Keratinocyte (primary cell): Measurements from ENCODE around the gene PHAF1. TPM values are rescaled to one million over a fixed set of nuclear protein-coding genes. Genes with fewer than 3 reads are reported as not detected.

ENCODE experiments used
- DNase-seq: peaks from one replicate; pipeline ENCODE4 v3.0.0-alpha.2; 2011; ENCODE audit warnings: low read depth, missing footprints, low spot score
- FAIRE-seq: peaks from 2 replicates; lab custom pipeline; 2011; peaks lifted over from hg19 to GRCh38; lab: Jason Lieb, UNC
- H2AFZ ChIP-seq: 2 replicates; pipeline ENCODE4 v1.6.0; 2012; ENCODE audit warnings: low read length, control low read depth, inconsistent platforms; ENCODE audit not compliant: control insufficient read depth
- H3K27ac ChIP-seq: 2 replicates; pipeline ENCODE4 v1.5.1; 2011; ENCODE audit warnings: low read length; ENCODE audit not compliant: control insufficient read depth, insufficient read depth
- H3K27me3 ChIP-seq: 3 replicates; pipeline ENCODE4 v1.6.0; 2011; ENCODE audit warnings: low read length; ENCODE audit not compliant: control insufficient read depth, insufficient read depth; ENCODE audit errors: extremely low read depth
- H3K36me3 ChIP-seq, 2 experiments: 2 replicates in 1 of 2; 3 replicates in 1 of 2; pipeline ENCODE4 v1.5.1; 2011; ENCODE audit warnings: low read length in 2 of 2, mild to moderate bottlenecking in 1 of 2; ENCODE audit not compliant: control insufficient read depth in 2 of 2, insufficient read depth in 2 of 2; ENCODE audit errors: extremely low read depth in 1 of 2
- H3K4me1 ChIP-seq: 3 replicates; pipeline ENCODE4 v1.5.1; 2011; ENCODE audit warnings: low read length; ENCODE audit not compliant: control insufficient read depth, insufficient read depth; ENCODE audit errors: extremely low read depth
- H3K4me2 ChIP-seq: 3 replicates; pipeline ENCODE4 v1.6.0; 2011; ENCODE audit warnings: low read depth, low read length; ENCODE audit not compliant: control insufficient read depth, insufficient read depth; ENCODE audit errors: extremely low read depth
- H3K4me3 ChIP-seq, 3 experiments: fragments of 200-600 bp in 1 of 3; sonication (generic) in 1 of 3; 2 replicates in 2 of 3; 3 replicates in 1 of 3; pipeline ENCODE4 v1.5.1; 2011 to 2016; ENCODE audit warnings: low read length in 3 of 3, mild to moderate bottlenecking in 3 of 3, control low read depth in 2 of 3, inconsistent platforms in 1 of 3, low read depth in 1 of 3, mixed read lengths in 1 of 3, mixed run types in 1 of 3, moderate library complexity in 1 of 3; ENCODE audit not compliant: control insufficient read depth in 2 of 3, insufficient read depth in 2 of 3; ENCODE audit errors: extremely low read depth in 1 of 3
- H3K79me2 ChIP-seq: 2 replicates; pipeline ENCODE4 v1.6.0; 2012; ENCODE audit warnings: low read length; ENCODE audit not compliant: control insufficient read depth, insufficient read depth
- H3K9ac ChIP-seq: 3 replicates; pipeline ENCODE4 v1.6.0; 2011; ENCODE audit warnings: low read length; ENCODE audit not compliant: control insufficient read depth, insufficient read depth; ENCODE audit errors: extremely low read depth
- H3K9me1 ChIP-seq: 3 replicates; pipeline ENCODE4 v1.6.0; 2011; ENCODE audit warnings: low read length; ENCODE audit not compliant: control insufficient read depth, insufficient read depth; ENCODE audit errors: extremely low read depth
- H3K9me3 ChIP-seq: 2 replicates; pipeline ENCODE4 v1.5.1; 2012; ENCODE audit warnings: low read depth, low read length; ENCODE audit not compliant: control insufficient read depth
- H4K20me1 ChIP-seq: 3 replicates; pipeline ENCODE4 v1.6.0; 2011; ENCODE audit warnings: low read length; ENCODE audit not compliant: control insufficient read depth, insufficient read depth; ENCODE audit errors: extremely low read depth
- CTCF ChIP-seq, 3 experiments: IDR thresholded peaks in 1 of 3; conservative IDR thresholded peaks in 1 of 3; optimal IDR thresholded peaks in 1 of 3; 2 replicates in 2 of 3; 3 replicates in 1 of 3; pipeline versions ENCODE3 to v1.5.1; 2011; ENCODE audit warnings: low read length in 3 of 3, mild to moderate bottlenecking in 3 of 3, moderate library complexity in 2 of 3, control low read depth in 1 of 3, inconsistent platforms in 1 of 3; ENCODE audit not compliant: insufficient read depth in 2 of 3; ENCODE audit errors: extremely low read depth in 1 of 3
- EZH2 ChIP-seq: IDR thresholded peaks from one replicate; pipeline ENCODE4 v1.6.1; 2012; ENCODE audit warnings: inconsistent platforms, mild to moderate bottlenecking, low read length, moderate library complexity
- dilution Hi-C: fragments of 300-500 bp; cut with MboI; formaldehyde crosslinking; loops from one replicate; pipeline ENCODE4 v1.7.0; 2020; ENCODE audit warnings: low sequenced_read_pairs; ENCODE audit not compliant: extremely low pct_ligation_motif_present
- polyA plus RNA-seq, 5 experiments: library from polyadenylated mRNA; depleted of rRNA in 3 of 5; stranded (reverse) in 3 of 5; stranded (forward) in 1 of 5; unstranded in 1 of 5; fragments of >200 nt; gene quantifications; 1 replicate in 1 of 5; 2 replicates in 3 of 5; 3 replicates in 1 of 5; pipeline versions ENCODE4 v1.2.1 to v1.2.3, GENCODE V29; 2011 to 2012; ENCODE audit warnings: missing spikeins in 2 of 5, low read depth in 1 of 5, low replicate concordance in 1 of 5

PHAF1 gene
- polyA plus RNA-seq, 1 donor (not counting 4 experiments of a cell fraction or from before 2014, with no cell fraction given) = 26.7 TPM

GRCh38 chr16:67104845-67105244 is 4.9 kb upstream of the PHAF1 start:
- H4K20me1 ChIP-seq = no peaks in the 10 kb centered on the region
- no peak for DNase-seq
- peaks cover under 1% of the 10 kb centered on the region for H3K79me2 ChIP-seq
- peaks cover 2% of the 10 kb centered on the region for H3K9me1 ChIP-seq
- H3K27ac ChIP-seq = no peak overlapping the region
- H3K4me2 ChIP-seq = no peak overlapping the region
- H3K36me3 ChIP-seq = peaks cover 0 to 2% of the 10 kb centered on the region in 2 experiments
- H3K9ac ChIP-seq = no peak overlapping the region
- peaks cover 15% of the 10 kb centered on the region for H3K4me1 ChIP-seq
- no peak overlapping the region for H3K4me3 ChIP-seq
- TF ChIP-seq CTCF (optimal IDR thresholded peaks at IDR 0.05 in 1 of 3, IDR thresholded peaks at IDR 0.05 in 1 of 3, conservative IDR thresholded peaks at IDR 0.05 in 1 of 3; ENCODE audit: extremely low read depth in 1 of 3, insufficient read depth in 2 of 3, low read length in 3 of 3) (no peak), EZH2 (no peak)
- dilution Hi-C loops = no loop called here
- H2AFZ ChIP-seq = no peak overlapping the region
- H3K27me3 ChIP-seq = no peaks in the 10 kb centered on the region
- no peak for FAIRE-seq
- no peaks in the 10 kb centered on the region for H3K9me3 ChIP-seq

GRCh38 chr16:67105246-67105645 is 4.5 kb upstream of the PHAF1 start:
- H3K4me1 ChIP-seq = peaks cover 15% of the 10 kb centered on the region
- H3K27ac ChIP-seq = no peak overlapping the region
- H3K4me2 ChIP-seq = no peak overlapping the region
- H3K79me2 ChIP-seq = peaks cover 4% of the 10 kb centered on the region
- no peak overlapping the region for H3K9ac ChIP-seq
- H3K9me3 ChIP-seq = no peaks in the 10 kb centered on the region
- no peak overlapping the region for H2AFZ ChIP-seq
- no peak for DNase-seq
- no peak for FAIRE-seq
- H4K20me1 ChIP-seq = no peaks in the 10 kb centered on the region
- H3K27me3 ChIP-seq = no peaks in the 10 kb centered on the region
- peaks cover 0 to 2% of the 10 kb centered on the region in 2 experiments for H3K36me3 ChIP-seq
- dilution Hi-C loops = no loop called here
- H3K9me1 ChIP-seq = peaks cover 2% of the 10 kb centered on the region
- H3K4me3 ChIP-seq = no peak overlapping the region
- TF ChIP-seq EZH2 (no peak), CTCF (optimal IDR thresholded peaks at IDR 0.05 in 1 of 3, IDR thresholded peaks at IDR 0.05 in 1 of 3, conservative IDR thresholded peaks at IDR 0.05 in 1 of 3; ENCODE audit: extremely low read depth in 1 of 3, insufficient read depth in 2 of 3, low read length in 3 of 3) (no peak)
